Large intestine (tissue), 3 donors: ENCODE results near the gene CASP5. TPM values are rescaled to one million over a fixed set of nuclear protein-coding genes. Genes with fewer than 3 reads are reported as not detected.

ENCODE experiments used
- DNase-seq, 2 donors: peaks; one replicate each; pipeline versions ENCODE4 v3.0.0 to v3.0.0-alpha.2; 2013
- H3K27ac ChIP-seq: one replicate; pipeline ENCODE4 v1.5.1; 2013; ENCODE audit warnings: low read length
- H3K27me3 ChIP-seq: 2 replicates; pipeline ENCODE4 v1.6.1; 2013; ENCODE audit warnings: low read length; ENCODE audit not compliant: control insufficient read depth, insufficient read depth
- H3K36me3 ChIP-seq: 2 replicates; pipeline ENCODE4 v1.6.1; 2013; ENCODE audit warnings: low read length; ENCODE audit not compliant: control insufficient read depth, insufficient read depth
- H3K4me1 ChIP-seq: one replicate; pipeline ENCODE4 v1.6.1; 2013; ENCODE audit warnings: low read length; ENCODE audit not compliant: control insufficient read depth, insufficient read depth
- H3K4me3 ChIP-seq: one replicate; pipeline ENCODE4 v1.5.1; 2013; ENCODE audit warnings: low read length
- H3K9me3 ChIP-seq: one replicate; pipeline ENCODE4 v1.6.1; 2013; ENCODE audit warnings: mild to moderate bottlenecking, low read depth, low read length, moderate library complexity; ENCODE audit not compliant: control insufficient read depth
- WGBS: methylation state at CpG from one replicate; pipeline ENCODE4 v1.1.5; 2013; ENCODE audit warnings: low lambda C conversion rate; ENCODE audit not compliant: insufficient coverage; 5-methylcytosine and 5-hydroxymethylcytosine counted together
- polyA plus RNA-seq: library from polyadenylated mRNA; unstranded; fragments of 120-200 nt; gene quantifications from one replicate; pipeline ENCODE4 v1.2.1, GENCODE V29; 2013

Gene CASP5
- polyA plus RNA-seq, 1 donor = 15.2 TPM

- H3K4me1 ChIP-seq = peaks cover 10% of the 10 kb centered on the region
- DNase-seq = peak in 1 of 2 donors; percentile 54
- no CpG with 5 or more reads among the region's 1 CpG for WGBS
- no peak overlapping the region for H3K27ac ChIP-seq
- H3K4me3 ChIP-seq = peak overlapping the region; percentile 36
- no peaks in the 10 kb centered on the region for H3K27me3 ChIP-seq
- H3K9me3 ChIP-seq = peaks cover 3% of the 10 kb centered on the region
- peaks cover 21% of the 10 kb centered on the region for H3K36me3 ChIP-seq
Observed at GRCh38 chr11:105033781-105034180, 10.8 kb upstream of the CASP5 start.

GRCh38 chr11:105033343-105033742 lies 10.4 kb upstream of the CASP5 start:
- DNase-seq = peak in 1 of 2 donors; percentile 48
- Histone ChIP-seq H3K36me3 (peaks cover 21% of the 10 kb centered on the region), H3K4me3 (peak overlapping the region; percentile 36), H3K27me3 (no peaks in the 10 kb centered on the region), H3K9me3 (peaks cover 3% of the 10 kb centered on the region), H3K27ac (no peak overlapping the region), H3K4me1 (peaks cover 10% of the 10 kb centered on the region)
- WGBS = 100% methylated on average over 2 of the region's 3 CpGs

GRCh38 chr11:105032495-105032894 lies 9.5 kb upstream of the CASP5 start:
- no CpG with 5 or more reads among the region's 2 CpGs for WGBS
- H3K9me3 ChIP-seq = no peaks in the 10 kb centered on the region
- H3K27me3 ChIP-seq = no peaks in the 10 kb centered on the region
- H3K27ac ChIP-seq = no peak overlapping the region
- no peak for DNase-seq
- H3K4me3 ChIP-seq = peak overlapping the region; percentile 10
- peaks cover 12% of the 10 kb centered on the region for H3K4me1 ChIP-seq
- H3K36me3 ChIP-seq = peaks cover 21% of the 10 kb centered on the region

- peak overlapping the region; percentile 21 for H3K27ac ChIP-seq
- WGBS = 40% methylated on average over 1 of the region's 3 CpGs
- peaks cover 15% of the 10 kb centered on the region for H3K4me1 ChIP-seq
- no peaks in the 10 kb centered on the region for H3K9me3 ChIP-seq
- H3K27me3 ChIP-seq = no peaks in the 10 kb centered on the region
- H3K4me3 ChIP-seq = no peak overlapping the region
- peak; percentile 35 to 76 for DNase-seq
- peaks cover 35% of the 10 kb centered on the region for H3K36me3 ChIP-seq
Observed at GRCh38 chr11:105027678-105028077, 4.7 kb upstream of the CASP5 start.

GRCh38 chr11:105024394-105024793 lies 1.4 kb upstream of the CASP5 start:
- Histone ChIP-seq H3K27ac (peak overlapping the region; percentile 82), H3K9me3 (no peaks in the 10 kb centered on the region), H3K27me3 (no peaks in the 10 kb centered on the region), H3K4me3 (no peak overlapping the region), H3K4me1 (peaks cover 15% of the 10 kb centered on the region), H3K36me3 (peaks cover 17% of the 10 kb centered on the region)
- WGBS = no CpG with 5 or more reads among the region's 1 CpG
- peak in 1 of 2 donors; percentile 34 for DNase-seq

- no peak for DNase-seq
Observed at GRCh38 chr11:105022527-105022926, 441 bp downstream of the CASP5 start.

GRCh38 chr11:105007463-105007862 lies 15.5 kb downstream of the CASP5 start:
- DNase-seq = no peak
- no peaks in the 10 kb centered on the region for H3K27me3 ChIP-seq
- no peak overlapping the region for H3K4me3 ChIP-seq
- H3K36me3 ChIP-seq = no peaks in the 10 kb centered on the region
- H3K9me3 ChIP-seq = no peaks in the 10 kb centered on the region
- H3K4me1 ChIP-seq = no peaks in the 10 kb centered on the region
- no peak overlapping the region for H3K27ac ChIP-seq

More at GRCh38 chr11:105022527-105022926, 441 bp downstream of the CASP5 start:
- no peaks in the 10 kb centered on the region for H3K27me3 ChIP-seq
- peaks cover 13% of the 10 kb centered on the region for H3K4me1 ChIP-seq
- 40% methylated on average over 1 of the region's 2 CpGs for WGBS
- peaks cover 14% of the 10 kb centered on the region for H3K36me3 ChIP-seq
- H3K9me3 ChIP-seq = no peaks in the 10 kb centered on the region
- peak overlapping the region; percentile 82 for H3K27ac ChIP-seq
- no peak overlapping the region for H3K4me3 ChIP-seq

GRCh38 chr11:105005451-105005845 lies 17.5 kb downstream of the CASP5 start:
- Histone ChIP-seq H3K4me3 (no peak overlapping the region), H3K27me3 (no peaks in the 10 kb centered on the region), H3K4me1 (no peaks in the 10 kb centered on the region), H3K9me3 (no peaks in the 10 kb centered on the region), H3K36me3 (no peaks in the 10 kb centered on the region), H3K27ac (no peak overlapping the region)
- no peak for DNase-seq
- 100% methylated on average over 1 of the region's 3 CpGs for WGBS

GRCh38 chr11:105004021-105004420 lies 18.9 kb downstream of the CASP5 start:
- no peak overlapping the region for H3K27ac ChIP-seq
- no peaks in the 10 kb centered on the region for H3K36me3 ChIP-seq
- H3K4me3 ChIP-seq = no peak overlapping the region
- H3K4me1 ChIP-seq = no peaks in the 10 kb centered on the region
- no peaks in the 10 kb centered on the region for H3K9me3 ChIP-seq
- no peak for DNase-seq
- H3K27me3 ChIP-seq = no peaks in the 10 kb centered on the region
- WGBS = 100% methylated on average over 1 of the region's 3 CpGs

- H3K9me3 ChIP-seq = no peaks in the 10 kb centered on the region
- H3K27me3 ChIP-seq = no peaks in the 10 kb centered on the region
- H3K27ac ChIP-seq = no peak overlapping the region
- no peaks in the 10 kb centered on the region for H3K36me3 ChIP-seq
- no peak for DNase-seq
- H3K4me3 ChIP-seq = no peak overlapping the region
- no peaks in the 10 kb centered on the region for H3K4me1 ChIP-seq
- WGBS = 80% methylated on average over 1 of the region's 2 CpGs
Observed at GRCh38 chr11:105003151-105003550, 19.8 kb downstream of the CASP5 start.

GRCh38 chr11:105000797-105001196 lies 22.2 kb downstream of the CASP5 start:
- Histone ChIP-seq H3K4me1 (no peaks in the 10 kb centered on the region), H3K36me3 (no peaks in the 10 kb centered on the region), H3K9me3 (no peaks in the 10 kb centered on the region), H3K27me3 (no peaks in the 10 kb centered on the region), H3K4me3 (no peak overlapping the region), H3K27ac (no peak overlapping the region)
- DNase-seq = no peak
- 65% methylated on average over 4 of the region's 7 CpGs for WGBS
